Activated naive CD4-positive, alpha-beta T cell treated with Interleukin-2 at 50 U/mL for 16 hours (primary cell): ENCODE results near the gene CIAO2A.
A peak's percentile ranks its signal among the peaks of the same experiment; 100 is the strongest.
"Not testable (repeated sequence)": the region's sequence is repeated elsewhere in the genome, so short reads cannot be mapped to it uniquely, and the experiment has no call there.

ENCODE experiments used
- DNase-seq: peaks from one replicate; pipeline ENCODE4 v3.0.0-alpha.2; 2020

CIAO2A gene

DNA sequence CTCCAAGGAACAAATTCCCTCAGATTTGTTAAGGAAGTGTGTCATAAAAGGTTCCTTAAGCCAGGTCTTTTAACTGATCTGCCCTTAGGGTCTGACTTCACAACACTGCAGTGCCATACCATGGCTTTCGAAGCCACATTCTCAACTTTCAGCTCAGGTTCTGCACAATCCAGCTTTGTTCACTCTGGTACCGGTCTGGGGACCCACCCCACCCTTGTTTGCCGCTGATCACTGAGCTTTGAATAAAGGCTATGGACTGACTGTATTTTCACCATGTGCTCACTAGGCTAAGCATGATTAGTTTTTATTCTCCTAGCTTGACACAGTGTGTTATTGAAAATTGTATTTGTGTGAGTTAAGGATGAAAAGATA lies 18.0 kb upstream of the CIAO2A start:
- DNase-seq: no peak

DNA sequence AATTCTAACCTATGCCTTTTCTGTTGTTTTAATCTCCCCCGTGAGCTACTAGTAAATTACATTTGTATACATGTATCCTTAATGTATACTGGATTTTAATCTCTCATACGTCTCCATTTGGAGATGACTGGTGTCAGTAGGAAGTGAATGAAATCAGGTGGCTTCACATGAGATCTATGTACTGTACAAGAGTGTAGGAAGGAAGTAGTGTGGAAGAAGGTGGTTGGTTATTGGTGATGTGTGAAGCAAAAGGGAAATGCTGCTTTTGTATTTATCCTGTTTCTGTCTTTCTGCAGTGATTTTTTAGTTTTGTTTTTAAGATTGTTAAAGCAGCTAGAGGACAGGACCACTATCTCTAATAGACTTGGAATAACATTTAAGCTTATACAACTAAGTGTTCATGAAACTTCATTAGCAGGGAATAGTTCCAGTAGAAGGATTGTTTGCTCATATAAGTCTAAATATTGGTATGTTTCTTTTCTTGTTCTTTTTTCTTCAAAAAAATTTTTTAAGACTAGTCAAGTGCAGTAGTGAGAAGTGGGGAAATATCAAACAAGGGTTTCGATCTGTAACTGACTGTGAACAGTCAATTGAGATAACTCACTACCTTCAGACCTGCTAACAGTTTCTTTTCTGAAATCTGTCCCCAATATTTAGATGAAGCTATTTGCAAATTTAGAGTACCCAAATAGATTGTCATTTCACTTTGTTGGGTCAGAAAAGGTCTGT lies 17.5 kb upstream of the CIAO2A start:
- DNase-seq: no peak

DNA sequence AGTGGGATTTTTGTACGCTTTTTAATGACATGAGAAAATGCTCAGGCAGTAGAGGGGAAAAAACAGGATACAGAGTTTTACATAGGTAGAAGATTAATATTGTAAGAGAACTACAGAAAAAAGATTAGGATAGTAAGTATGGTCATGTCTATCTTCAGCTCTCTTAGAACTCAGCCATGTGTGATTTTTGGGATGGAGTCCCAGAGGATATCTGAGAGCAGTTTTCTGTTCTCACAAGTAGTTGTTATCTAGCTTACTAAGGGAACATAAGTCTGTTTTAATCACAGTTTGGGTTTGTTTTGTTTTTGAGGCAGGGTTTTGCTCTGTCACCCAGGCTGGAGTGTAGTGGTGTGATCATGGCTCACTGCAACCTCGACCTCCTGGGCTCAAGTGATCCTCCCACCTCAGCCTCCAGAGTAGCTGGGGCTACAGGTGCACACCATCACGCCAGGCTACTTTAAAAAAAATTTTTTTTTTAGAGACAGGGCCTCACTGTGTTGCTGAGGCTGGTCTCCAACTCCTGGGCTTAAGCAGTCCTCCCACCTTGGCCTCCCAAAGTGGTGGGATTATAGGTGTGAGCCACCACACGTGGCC lies 16.6 kb upstream of the CIAO2A start:
- not testable (repeated sequence) for DNase-seq

GRCh38 chr15:64107337-64107736 lies 13.7 kb upstream of the CIAO2A start:
- DNase-seq: no peak

DNA sequence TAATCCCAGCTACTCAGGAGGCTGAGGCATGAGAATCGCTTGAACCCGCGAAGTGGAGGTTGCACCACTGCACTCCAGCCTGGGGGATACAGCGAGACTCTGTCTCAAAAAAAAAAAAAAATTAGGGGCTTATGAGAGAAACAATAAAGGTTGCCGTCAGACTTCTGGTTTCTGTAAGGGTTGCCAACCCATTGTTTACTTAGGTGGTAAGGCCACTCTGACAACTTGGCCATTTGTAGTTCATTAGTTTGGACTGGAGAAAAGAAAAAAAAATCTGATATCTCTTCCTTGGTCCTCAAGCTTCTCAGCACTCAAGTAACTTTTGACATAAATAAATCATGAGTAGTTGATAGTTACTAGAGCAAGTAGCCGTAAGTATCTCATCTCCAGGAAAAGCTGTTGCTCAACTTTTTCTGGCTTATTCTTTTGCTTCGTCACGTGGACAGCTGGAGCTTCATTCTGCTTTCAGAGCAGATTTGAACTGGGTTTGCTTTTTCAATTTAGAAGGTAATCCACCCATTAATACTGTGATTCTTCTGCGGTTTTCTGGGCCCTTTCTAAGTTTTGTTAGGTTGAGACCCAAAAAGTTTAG lies 11.6 kb upstream of the CIAO2A start:
- DNase-seq: no peak

- DNase-seq: no peak
Observed at GRCh38 chr15:64102497-64102896, 8.9 kb upstream of the CIAO2A start.

DNA sequence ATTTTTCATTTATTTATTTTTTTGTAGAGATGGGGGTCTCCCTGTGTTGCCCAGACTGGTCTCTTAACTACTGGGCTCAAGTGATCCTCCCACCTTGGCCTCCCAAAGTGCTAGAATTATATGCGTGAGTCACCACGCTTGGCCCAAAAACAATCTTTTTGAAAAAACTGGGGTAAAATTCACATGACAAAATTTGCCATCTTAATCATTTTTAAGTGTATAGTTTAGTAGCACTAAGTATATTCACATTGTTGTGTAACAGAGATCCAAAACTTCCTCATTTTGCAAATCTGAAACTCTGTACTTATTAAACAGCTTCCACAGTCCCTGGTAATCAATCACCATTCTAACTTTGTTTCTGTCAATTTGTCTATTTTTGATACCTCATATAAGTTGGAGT lies 7.3 kb upstream of the CIAO2A start:
- DNase-seq: no peak

DNA sequence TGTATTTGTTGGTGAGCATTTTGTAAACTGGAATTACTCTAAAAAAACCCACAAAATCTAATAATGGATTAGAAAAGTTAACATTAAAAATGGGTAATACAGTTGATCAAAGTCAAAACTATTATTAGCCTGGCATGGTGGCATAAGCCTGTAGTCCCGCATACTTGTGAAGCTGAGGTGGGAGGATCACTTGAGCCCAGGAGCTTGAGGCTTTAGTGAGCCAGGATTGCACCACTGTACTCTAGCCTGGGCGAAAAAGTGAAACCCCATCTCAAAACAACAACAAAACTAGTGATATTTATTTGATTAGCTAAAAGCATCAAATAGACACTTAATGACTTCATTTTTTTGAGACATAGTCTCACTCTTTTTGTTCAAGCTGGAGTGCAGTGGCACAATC lies 5.7 kb upstream of the CIAO2A start:
- DNase-seq: no peak

GRCh38 chr15:64096668-64097384 lies 3.2 kb upstream of the CIAO2A start:
- no peak for DNase-seq

GRCh38 chr15:64095795-64096667 lies 2.4 kb upstream of the CIAO2A start, which contains the start of gene SNX1:
Gene SNX1, plus strand, starts transcription at chr15:64095982. Its CDS starts 32 bp downstream, at chr15:64096014.
- DNase-seq: peak; percentile 93

DNA sequence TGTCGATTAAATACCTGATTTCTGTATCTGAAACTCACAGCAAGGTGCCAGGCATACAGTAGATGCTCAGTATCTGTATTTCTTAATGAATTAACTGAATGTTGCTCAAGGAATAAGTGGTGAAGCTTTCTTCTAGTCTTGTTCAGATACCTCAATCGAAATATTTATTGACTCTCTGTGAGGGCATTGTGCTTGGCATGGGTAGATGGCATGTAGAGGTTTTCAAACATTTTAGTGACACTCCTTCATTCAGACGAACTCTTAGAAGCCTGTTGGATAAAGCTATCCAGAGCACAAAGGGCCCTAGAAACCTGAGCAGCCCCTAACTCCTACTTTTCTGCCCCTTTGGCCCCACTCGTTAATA lies 1.8 kb upstream of the CIAO2A start:
- no peak for DNase-seq

GRCh38 chr15:64092864-64093626 lies 593 bp downstream of the CIAO2A start:
- peak; percentile 39 for DNase-seq

- no peak for DNase-seq
Observed at GRCh38 chr15:64092075-64092820, 1.4 kb downstream of the CIAO2A start.

DNA sequence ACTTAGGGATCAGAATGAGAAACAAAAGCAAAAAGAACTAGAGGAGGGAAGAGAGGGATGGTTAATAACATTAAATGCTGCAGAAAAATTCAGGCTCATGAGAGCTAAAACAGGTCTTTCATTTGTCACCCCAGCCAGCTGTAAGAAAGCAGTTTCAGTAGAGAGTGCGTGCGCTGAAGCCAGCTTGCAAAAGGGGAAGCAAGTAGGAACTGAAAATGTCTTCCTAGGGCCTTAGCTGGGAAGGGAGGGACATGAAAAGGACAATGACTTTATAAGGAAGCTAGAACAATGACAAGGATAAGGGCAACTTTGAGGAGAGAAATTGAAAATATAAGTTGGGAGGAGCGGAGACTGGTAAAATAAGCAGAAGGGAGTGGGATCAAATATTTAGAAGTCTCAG lies 3.1 kb downstream of the CIAO2A start:
- no peak for DNase-seq

- no peak for DNase-seq
Observed at GRCh38 chr15:64089543-64090280, 3.9 kb downstream of the CIAO2A start.

GRCh38 chr15:64082757-64083156 lies 10.9 kb downstream of the CIAO2A start:
- no peak for DNase-seq

- DNase-seq: not testable (repeated sequence)
Observed at GRCh38 chr15:64073496-64073895, 20.1 kb downstream of the CIAO2A start.

DNA sequence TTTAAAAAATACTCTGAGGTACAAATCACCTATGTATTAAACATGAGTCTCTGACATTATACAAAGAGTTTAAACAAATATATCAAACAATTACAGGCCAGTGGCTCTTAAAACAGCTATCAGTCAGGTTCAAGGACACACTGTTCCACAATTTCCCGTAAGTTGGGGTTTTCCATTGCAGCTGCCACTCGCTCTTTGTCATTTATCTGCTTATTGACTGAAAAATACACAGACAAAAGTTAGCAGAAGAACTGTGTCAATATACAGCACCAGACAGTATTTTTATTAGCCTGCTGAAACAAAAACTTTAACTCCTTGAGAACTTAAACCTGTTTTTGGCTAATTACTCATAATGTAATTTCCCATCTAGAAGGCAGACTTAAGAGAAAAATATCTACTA lies 20.8 kb downstream of the CIAO2A start:
- no peak for DNase-seq

DNA sequence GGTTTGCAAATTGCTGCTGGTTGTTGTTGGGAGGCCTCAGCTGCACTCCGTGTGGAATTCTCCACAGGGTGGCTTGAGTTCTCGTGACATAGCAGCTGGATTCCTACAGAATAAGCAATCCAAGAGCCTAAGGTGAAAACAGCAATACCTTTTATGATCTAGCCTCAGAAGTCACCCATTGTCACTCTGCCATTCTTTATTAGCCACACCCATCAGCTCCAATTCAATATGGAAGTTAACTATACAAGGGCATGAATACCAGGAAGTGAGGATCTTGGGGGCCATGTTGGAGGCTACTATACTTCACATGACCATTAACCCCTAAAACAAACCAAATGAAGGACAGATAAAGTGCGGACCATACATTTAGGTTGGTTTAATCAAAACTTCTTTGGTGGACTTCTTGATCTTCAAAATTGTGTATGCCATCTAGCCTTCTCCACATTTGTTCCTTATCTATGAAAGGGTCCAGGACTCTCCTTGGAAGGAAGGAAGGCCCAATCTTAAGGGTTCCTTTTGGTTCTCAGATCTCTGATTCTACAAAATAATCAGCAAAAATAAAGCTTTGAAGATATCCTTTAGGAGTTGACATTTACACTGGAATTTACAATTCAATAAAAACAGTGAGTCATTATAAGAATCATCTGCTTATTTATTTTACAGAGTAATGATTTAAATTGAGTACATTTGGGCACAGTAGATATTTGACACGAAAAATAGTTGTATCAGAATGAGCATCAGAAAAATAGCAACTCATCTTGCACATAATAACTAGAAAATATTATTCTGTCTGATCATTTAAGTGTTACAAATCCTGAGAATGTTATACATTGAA lies 21.5 kb downstream of the CIAO2A start:
- DNase-seq: no peak
